ENCODE measurements around the gene IL23R. TPM values are rescaled to one million over a fixed set of nuclear protein-coding genes. Genes with fewer than 3 reads are reported as not detected.
A peak's percentile ranks its signal among the peaks of the same experiment; 100 is the strongest.
"Not testable (repeated sequence)": the region's sequence is repeated elsewhere in the genome, so short reads cannot be mapped to it uniquely, and the experiment has no call there.

Gene IL23R
- polyA plus RNA-seq (2013, experiment 1 of 2; ENCODE audit: insufficient read length), result not detected
- polyA plus RNA-seq (2013, experiment 2 of 2; ENCODE audit: insufficient read length), result not detected

- no peak for DNase-seq
These were observed at the start of gene IL23R for GRCh38 chr1:67166196-67166595. IL23R (plus strand) TSS chr1:67166454; CDS start chr1:67168121, 1,667 bp downstream.

- DNase-seq, result no peak
These were observed 48.1 kb upstream of the IL23R start for GRCh38 chr1:67118191-67118590.

- DNase-seq, result no peak
These were observed 47.6 kb upstream of the IL23R start for GRCh38 chr1:67118646-67119045.

GRCh38 chr1:67120855-67121619 lies 45.2 kb upstream of the IL23R start:
- DNase-seq, result no peak

GRCh38 chr1:67124455-67124854 lies 41.8 kb upstream of the IL23R start:
- DNase-seq, result no peak

- DNase-seq, result no peak
These were observed 40.0 kb upstream of the IL23R start for GRCh38 chr1:67126111-67126746.

GRCh38 chr1:67126974-67127373 lies 39.3 kb upstream of the IL23R start:
- no peak for DNase-seq

GRCh38 chr1:67130673-67131072 lies 35.6 kb upstream of the IL23R start:
- no peak for DNase-seq

GRCh38 chr1:67133177-67133576 lies 33.1 kb upstream of the IL23R start:
- no peak for DNase-seq

- DNase-seq, result peak; percentile 17
These were observed 31.6 kb upstream of the IL23R start, which contains the start of gene C1orf141 for GRCh38 chr1:67134695-67135094. C1orf141 (minus strand) TSS chr1:67134970; CDS start chr1:67127240, 7,730 bp downstream.

- DNase-seq, result peak; percentile 75
These were observed 30.9 kb upstream of the IL23R start for GRCh38 chr1:67135354-67135753.

GRCh38 chr1:67137307-67137753 lies 28.9 kb upstream of the IL23R start:
- DNase-seq, result no peak

GRCh38 chr1:67138813-67139499 lies 27.3 kb upstream of the IL23R start:
- DNase-seq, result no peak

- no peak for DNase-seq
These were observed 25.8 kb upstream of the IL23R start for GRCh38 chr1:67140460-67140859.

GRCh38 chr1:67141832-67142231 lies 24.4 kb upstream of the IL23R start:
- DNase-seq, result not testable (repeated sequence)

- no peak for DNase-seq
These were observed 23.3 kb upstream of the IL23R start for GRCh38 chr1:67142931-67143330.

GRCh38 chr1:67143966-67144365 lies 22.3 kb upstream of the IL23R start:
- no peak for DNase-seq

GRCh38 chr1:67144696-67145095 lies 21.6 kb upstream of the IL23R start:
- DNase-seq, result no peak

GRCh38 chr1:67146101-67146500 lies 20.2 kb upstream of the IL23R start:
- DNase-seq, result no peak

GRCh38 chr1:67146539-67146938 lies 19.7 kb upstream of the IL23R start:
- no peak for DNase-seq

GRCh38 chr1:67147973-67148372 lies 18.3 kb upstream of the IL23R start:
- DNase-seq, result not testable (repeated sequence)

- no peak for DNase-seq
These were observed 17.6 kb upstream of the IL23R start for GRCh38 chr1:67148516-67149178.
